Vein endothelial cell (primary cell): ENCODE results near the gene FNDC5. TPM values are rescaled to one million over a fixed set of nuclear protein-coding genes. Genes with fewer than 3 reads are reported as not detected.

Source experiments
- total RNA-seq: library from RNA; depleted of rRNA; stranded (reverse); fragments of >200 nt; gene quantifications from 2 replicates; pipeline ENCODE4 v1.2.3, GENCODE V29; 2012

FNDC5 gene
- total RNA-seq = 0.33 and 0.48 TPM in 2 replicates

DNA sequence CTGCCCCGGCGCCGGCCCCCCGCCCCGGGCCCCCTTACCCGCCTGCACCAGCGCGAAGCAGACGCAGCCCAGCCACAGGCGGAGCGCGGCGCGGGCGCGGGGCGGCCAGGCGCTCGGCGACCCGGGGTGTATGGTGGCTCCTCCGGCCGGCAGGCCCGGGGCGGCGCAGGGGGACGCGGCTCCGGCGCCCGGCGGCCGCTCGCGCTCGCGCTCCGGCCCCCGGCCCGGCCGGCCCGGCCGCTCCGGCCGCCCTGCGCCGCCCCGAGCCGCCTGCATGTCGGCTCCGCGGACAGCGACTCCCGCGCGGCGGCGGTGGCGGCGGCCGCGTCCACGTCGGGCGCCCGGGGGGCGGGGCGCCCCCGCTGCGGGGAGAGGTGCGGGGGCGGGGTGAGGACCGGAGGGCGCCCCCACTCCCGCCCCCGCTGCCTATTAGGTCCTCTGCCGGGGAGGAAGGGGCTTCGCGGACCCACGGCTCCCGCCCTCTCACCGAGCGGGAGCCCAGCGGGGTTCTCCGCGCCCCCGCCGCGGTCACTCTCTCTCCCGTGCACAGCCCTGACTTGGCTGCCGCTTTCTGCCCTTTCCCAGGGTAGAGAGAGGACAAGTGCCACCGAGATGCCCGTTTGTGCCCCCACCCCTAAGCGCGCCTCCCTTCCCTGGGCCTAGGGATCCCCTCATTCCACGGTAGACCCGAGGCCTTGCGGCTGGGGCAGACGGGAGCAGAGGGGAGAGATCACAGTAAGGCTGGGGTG, at the start of gene FNDC5:
TSS of gene FNDC5 (minus strand) at position 298 of the 749 bp plus-strand sequence.

GRCh38 chr1:32900956-32901822, 30.5 kb upstream of the FNDC5 start, which contains the start of gene TMEM54:
Gene TMEM54 (minus strand): TSS chr1:32901389. CDS start chr1:32901238, 151 bp downstream.

DNA sequence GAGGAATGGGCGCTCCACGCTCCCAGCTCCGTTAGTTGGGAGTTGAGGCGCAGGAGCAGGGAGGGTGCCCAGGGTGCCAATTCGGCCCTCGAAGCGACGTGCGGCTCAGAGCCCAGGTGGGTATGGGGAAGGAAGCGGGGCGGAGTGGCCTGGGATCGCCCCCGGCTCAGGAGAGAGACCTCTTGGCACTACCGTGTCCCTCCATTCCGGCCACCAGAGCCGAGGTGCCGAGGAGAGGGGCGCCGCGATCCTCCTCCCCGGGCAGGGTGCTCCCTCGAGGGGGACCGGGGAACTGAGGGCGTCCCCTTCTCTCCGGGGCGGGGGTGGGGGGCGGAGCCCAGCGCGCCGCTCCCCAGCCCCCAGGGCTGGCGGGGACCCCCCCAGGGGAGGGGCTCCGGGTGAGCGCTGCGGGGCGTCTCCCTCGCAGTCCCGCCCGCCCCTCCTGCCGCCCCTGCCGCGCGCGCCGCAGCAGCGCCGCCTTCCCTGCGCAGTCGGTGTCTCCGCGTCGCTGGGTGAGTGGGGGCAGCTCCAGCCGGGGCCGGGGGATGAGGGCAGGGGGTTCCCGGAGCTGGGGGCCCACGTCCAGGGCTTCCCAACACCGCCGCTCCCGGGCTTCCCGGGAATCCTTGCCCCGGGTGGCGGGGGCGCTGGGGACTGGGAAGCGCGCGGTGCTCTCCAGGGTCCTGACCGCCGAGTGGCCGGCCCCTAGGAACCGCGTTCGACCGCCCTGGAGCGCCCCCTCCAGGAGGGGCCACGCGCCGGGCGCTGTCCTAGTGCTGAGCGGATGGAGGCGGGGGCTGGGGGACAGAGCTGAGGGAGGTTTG, 15.5 kb upstream of the FNDC5 start, which contains the start of gene HPCA:
TSS of gene HPCA (plus strand) at position 488 of the 824 bp plus-strand sequence. CDS start 2,408 bp downstream, outside the sequence.

GRCh38 chr1:32817159-32817814, 53.4 kb downstream of the FNDC5 start, which contains the start of the genes S100PBP and YARS1:
Gene S100PBP (plus strand): TSS chr1:32817653. CDS start chr1:32826100, 8,447 bp downstream.
Gene YARS1 (minus strand): TSS chr1:32817358. CDS start chr1:32817244, 114 bp downstream.

Other genes with a start within 250 kb of the FNDC5 start
- gene ZBTB8OS, start 220.4 kb downstream of the FNDC5 start, total RNA-seq = 17.0 and 35.8 TPM in 2 replicates
- gene RBBP4, start 219.7 kb downstream of the FNDC5 start, total RNA-seq = 131 and 166 TPM in 2 replicates
- 9.8 and 12.3 TPM in 2 replicates for gene SYNC, start 168.1 kb downstream of the FNDC5 start, total RNA-seq
- 104 and 106 TPM in 2 replicates for gene YARS1, start 53.6 kb downstream of the FNDC5 start, total RNA-seq
- 21.2 and 32.8 TPM in 2 replicates for gene S100PBP, start 53.3 kb downstream of the FNDC5 start, total RNA-seq
- gene HPCA, start 15.6 kb upstream of the FNDC5 start, total RNA-seq = not detected in 2 replicates
- gene TMEM54, start 30.5 kb upstream of the FNDC5 start, total RNA-seq = 25.1 and 28.1 TPM in 2 replicates
- 34.6 and 37.3 TPM in 2 replicates for gene RNF19B, start 93.9 kb upstream of the FNDC5 start, total RNA-seq
- gene AK2, start 166.0 kb upstream of the FNDC5 start, total RNA-seq = 164 and 212 TPM in 2 replicates
- gene AZIN2, start 210.2 kb upstream of the FNDC5 start, total RNA-seq = 0.76 and 1.3 TPM in 2 replicates